ENCODE measurements around the gene PEX14.

PEX14 gene

DNA sequence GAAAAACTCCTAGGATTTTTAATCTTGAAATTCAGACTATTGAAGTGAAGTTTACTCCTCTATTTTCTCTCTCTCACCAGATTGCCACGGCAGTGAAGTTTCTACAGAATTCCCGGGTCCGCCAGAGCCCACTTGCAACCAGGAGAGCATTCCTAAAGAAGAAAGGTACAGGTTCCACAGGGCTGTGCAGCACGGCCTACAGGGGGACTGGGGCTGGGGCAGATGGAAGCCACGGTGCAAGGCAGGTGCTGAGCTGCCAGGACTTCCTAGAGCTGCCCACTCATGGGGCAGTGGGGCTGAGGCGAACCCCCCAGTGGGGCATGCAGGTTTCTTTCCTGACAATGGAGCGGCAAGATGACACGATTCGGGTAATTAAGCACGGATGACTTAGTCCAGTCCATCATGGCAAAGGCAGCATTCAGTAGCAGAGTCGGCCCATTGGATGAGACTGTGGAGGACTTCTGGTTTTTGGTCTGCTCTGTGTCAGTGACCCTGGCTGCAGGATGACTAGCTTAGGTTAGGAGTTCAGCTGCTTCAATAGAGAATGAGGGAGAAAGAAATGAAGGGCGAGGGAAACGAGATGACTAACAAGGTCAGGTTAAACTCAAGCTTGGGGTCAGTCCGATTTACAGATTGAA, 61.5 kb downstream of the PEX14 start:
- no peak for TF ChIP-seq FOXP2 (optimal IDR thresholded peaks at IDR 0.05; ENCODE audit: borderline replicate concordance, extremely low read depth, extremely low read length, insufficient read depth)
- TF ChIP-seq, protein P1, sequence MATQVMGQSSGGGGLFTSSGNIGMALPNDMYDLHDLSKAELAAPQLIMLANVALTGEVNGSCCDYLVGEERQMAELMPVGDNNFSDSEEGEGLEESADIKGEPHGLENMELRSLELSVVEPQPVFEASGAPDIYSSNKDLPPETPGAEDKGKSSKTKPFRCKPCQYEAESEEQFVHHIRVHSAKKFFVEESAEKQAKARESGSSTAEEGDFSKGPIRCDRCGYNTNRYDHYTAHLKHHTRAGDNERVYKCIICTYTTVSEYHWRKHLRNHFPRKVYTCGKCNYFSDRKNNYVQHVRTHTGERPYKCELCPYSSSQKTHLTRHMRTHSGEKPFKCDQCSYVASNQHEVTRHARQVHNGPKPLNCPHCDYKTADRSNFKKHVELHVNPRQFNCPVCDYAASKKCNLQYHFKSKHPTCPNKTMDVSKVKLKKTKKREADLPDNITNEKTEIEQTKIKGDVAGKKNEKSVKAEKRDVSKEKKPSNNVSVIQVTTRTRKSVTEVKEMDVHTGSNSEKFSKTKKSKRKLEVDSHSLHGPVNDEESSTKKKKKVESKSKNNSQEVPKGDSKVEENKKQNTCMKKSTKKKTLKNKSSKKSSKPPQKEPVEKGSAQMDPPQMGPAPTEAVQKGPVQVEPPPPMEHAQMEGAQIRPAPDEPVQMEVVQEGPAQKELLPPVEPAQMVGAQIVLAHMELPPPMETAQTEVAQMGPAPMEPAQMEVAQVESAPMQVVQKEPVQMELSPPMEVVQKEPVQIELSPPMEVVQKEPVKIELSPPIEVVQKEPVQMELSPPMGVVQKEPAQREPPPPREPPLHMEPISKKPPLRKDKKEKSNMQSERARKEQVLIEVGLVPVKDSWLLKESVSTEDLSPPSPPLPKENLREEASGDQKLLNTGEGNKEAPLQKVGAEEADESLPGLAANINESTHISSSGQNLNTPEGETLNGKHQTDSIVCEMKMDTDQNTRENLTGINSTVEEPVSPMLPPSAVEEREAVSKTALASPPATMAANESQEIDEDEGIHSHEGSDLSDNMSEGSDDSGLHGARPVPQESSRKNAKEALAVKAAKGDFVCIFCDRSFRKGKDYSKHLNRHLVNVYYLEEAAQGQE (IDR thresholded peaks at IDR 0.05; ENCODE audit: insufficient read depth in 1 of 2, low read depth in 2 of 2, low read length in 2 of 2): no peak
- TF ChIP-seq SIN3A (IDR thresholded peaks at IDR 0.05; ENCODE audit: borderline replicate concordance, insufficient read depth, low read length): no peak
- TF ChIP-seq TAF1 (IDR thresholded peaks at IDR 0.05; ENCODE audit: borderline replicate concordance, insufficient read depth, low read length): no peak
- no peak for TF ChIP-seq POLR2AphosphoS5 (IDR thresholded peaks at IDR 0.05; ENCODE audit: low read depth, low read length)

DNA sequence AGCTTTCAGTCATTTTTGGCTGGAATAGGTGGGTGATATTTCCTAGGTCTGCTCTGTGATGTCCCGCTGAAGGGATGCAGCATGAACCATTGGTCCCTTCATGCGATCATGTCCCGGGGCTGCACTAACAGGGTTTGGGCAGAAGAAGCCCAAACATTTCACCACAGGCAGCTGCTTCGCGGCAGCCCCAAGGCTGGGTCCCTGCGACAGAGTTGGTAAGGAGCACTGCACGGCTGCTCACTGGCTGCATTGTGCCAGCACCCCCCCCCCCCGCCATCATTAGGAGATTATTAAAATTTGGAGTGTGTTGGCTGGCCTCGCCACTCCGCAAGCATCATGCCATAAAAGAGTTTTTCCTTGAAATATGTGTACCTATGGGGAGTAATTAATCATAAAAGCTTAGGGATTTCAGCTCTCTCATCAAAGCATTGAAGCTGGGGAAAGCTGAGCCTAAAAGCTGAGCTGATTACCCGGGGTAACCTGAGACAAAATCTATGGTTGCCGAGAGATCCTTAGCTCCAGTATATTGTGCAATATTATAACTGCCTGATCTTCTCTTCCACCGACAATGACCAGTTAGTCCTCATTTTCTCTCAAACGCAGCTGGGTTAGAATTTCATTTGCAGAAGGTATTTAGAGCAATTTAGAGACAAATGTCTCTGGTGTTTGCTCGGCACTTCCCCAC, 62.5 kb downstream of the PEX14 start:
- TF ChIP-seq FOXP2 (optimal IDR thresholded peaks at IDR 0.05; ENCODE audit: borderline replicate concordance, extremely low read depth, extremely low read length, insufficient read depth): no peak
- no peak for TF ChIP-seq POLR2AphosphoS5 (IDR thresholded peaks at IDR 0.05; ENCODE audit: low read depth, low read length)
- no peak for TF ChIP-seq TAF1 (IDR thresholded peaks at IDR 0.05; ENCODE audit: borderline replicate concordance, insufficient read depth, low read length)
- TF ChIP-seq, protein P1 (IDR thresholded peaks at IDR 0.05; ENCODE audit: insufficient read depth in 1 of 2, low read depth in 2 of 2, low read length in 2 of 2): no peak
- TF ChIP-seq SIN3A (IDR thresholded peaks at IDR 0.05; ENCODE audit: borderline replicate concordance, insufficient read depth, low read length): no peak

DNA sequence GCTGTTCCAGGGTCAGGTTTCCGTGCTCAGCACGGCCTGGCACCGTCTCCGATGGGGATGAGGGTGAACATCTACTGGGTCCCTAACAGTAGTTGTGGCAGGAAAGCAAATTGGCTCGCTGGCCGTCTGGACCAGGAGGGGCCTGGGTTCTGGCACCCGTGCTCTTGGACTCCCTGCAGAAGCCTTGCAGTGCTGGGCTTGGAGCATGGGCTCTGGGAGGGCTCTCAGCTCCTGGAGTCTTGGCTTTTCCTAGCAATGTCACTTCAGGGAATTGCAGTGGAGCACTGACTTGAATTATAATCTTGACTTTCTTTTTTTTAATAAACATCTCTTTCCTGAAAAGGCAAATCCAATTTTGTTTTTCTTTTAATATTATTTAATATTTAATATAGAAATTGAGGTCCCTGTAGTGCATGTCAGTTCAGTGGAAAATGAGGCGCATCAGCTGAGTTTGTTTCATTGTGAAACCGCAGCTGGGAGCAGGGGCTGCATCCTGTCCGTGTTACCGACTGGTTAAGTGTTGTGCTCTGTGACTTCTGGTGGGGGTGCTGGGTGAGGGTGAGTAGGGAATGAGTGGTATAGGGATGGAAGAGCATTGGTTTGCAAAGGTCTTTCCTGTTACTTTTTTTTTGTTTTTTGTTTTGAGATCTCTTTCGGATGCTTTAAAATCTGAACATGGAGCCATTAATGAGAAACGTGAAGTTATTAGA, 64.1 kb downstream of the PEX14 start:
- TF ChIP-seq FOXP2 (optimal IDR thresholded peaks at IDR 0.05; ENCODE audit: borderline replicate concordance, extremely low read depth, extremely low read length, insufficient read depth): no peak
- TF ChIP-seq, protein P1 (IDR thresholded peaks at IDR 0.05; ENCODE audit: insufficient read depth in 1 of 2, low read depth in 2 of 2, low read length in 2 of 2): no peak
- no peak for TF ChIP-seq POLR2AphosphoS5 (IDR thresholded peaks at IDR 0.05; ENCODE audit: low read depth, low read length)
- TF ChIP-seq SIN3A (IDR thresholded peaks at IDR 0.05; ENCODE audit: borderline replicate concordance, insufficient read depth, low read length): no peak
- no peak for TF ChIP-seq TAF1 (IDR thresholded peaks at IDR 0.05; ENCODE audit: borderline replicate concordance, insufficient read depth, low read length)

DNA sequence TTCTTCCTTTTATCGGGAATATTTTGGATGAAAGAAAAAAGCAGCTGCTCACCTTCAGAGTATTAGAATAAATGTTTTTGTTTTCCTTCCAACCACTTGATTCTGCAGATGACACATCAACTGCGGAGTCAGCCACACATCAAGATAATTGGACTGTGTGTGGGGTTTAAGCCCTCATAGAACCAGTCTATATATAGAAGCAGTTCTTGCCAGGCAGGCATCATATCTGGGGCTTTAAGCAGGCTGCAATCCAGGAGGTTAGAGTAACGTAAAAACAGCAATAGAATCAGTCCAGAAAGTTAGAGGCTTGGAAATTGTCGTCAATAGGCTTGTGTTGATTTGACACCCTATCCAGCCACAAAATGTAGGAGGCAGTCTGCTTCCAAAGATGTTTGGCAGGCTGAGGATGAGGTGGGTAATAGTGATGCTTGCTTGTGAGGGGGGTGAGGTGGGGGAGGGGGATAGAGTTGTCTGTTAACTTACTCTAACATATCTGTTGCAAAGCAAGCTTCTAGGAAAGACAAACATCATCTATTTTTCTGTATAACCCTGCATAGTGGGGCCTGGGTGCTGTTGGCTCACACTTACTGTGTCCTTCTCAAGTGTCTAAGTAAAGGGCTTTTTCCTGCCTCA, 64.8 kb downstream of the PEX14 start:
- TF ChIP-seq FOXP2 (optimal IDR thresholded peaks at IDR 0.05; ENCODE audit: borderline replicate concordance, extremely low read depth, extremely low read length, insufficient read depth) (no peak), POLR2AphosphoS5 (IDR thresholded peaks at IDR 0.05; ENCODE audit: low read depth, low read length) (no peak), SIN3A (IDR thresholded peaks at IDR 0.05; ENCODE audit: borderline replicate concordance, insufficient read depth, low read length) (no peak), TAF1 (IDR thresholded peaks at IDR 0.05; ENCODE audit: borderline replicate concordance, insufficient read depth, low read length) (no peak)
- TF ChIP-seq, protein P1 (IDR thresholded peaks at IDR 0.05; ENCODE audit: insufficient read depth in 1 of 2, low read depth in 2 of 2, low read length in 2 of 2): no peak
